H1 (cell line): ENCODE measurements around the gene CCDC92B. TPM values are rescaled to one million over a fixed set of nuclear protein-coding genes. Genes with fewer than 3 reads are reported as not detected.

Source experiments
- EGR1 ChIP-seq: IDR thresholded peaks from 2 replicates; pipeline ENCODE4 v1.6.1; 2011; ENCODE audit warnings: low read depth, low read length, borderline replicate concordance
- NRF1 ChIP-seq: IDR thresholded peaks from 2 replicates; pipeline ENCODE4 v1.6.1; 2011; ENCODE audit warnings: mild to moderate bottlenecking, low read depth, low read length, improper control_type of control experiment
- POU5F1 ChIP-seq: IDR thresholded peaks from 2 replicates; pipeline ENCODE4 v1.6.1; 2011; ENCODE audit warnings: low read depth, mild to moderate bottlenecking, low read length, moderate library complexity
- RAD21 ChIP-seq, 2 experiments: IDR thresholded peaks in 1 of 2; conservative IDR thresholded peaks in 1 of 2; 2 replicates each; pipeline ENCODE4 v1.6.1; 2011; ENCODE audit warnings: low read depth in 2 of 2, low read length in 2 of 2, improper control_type of control experiment in 1 of 2, inconsistent platforms in 1 of 2, mild to moderate bottlenecking in 1 of 2, moderate library complexity in 1 of 2
- SIX5 ChIP-seq: IDR thresholded peaks from 2 replicates; pipeline ENCODE4 v1.6.1; 2011; ENCODE audit warnings: mild to moderate bottlenecking, low read depth, low read length
- SP1 ChIP-seq: IDR thresholded peaks from 2 replicates; pipeline ENCODE4 v1.6.1; 2011; ENCODE audit warnings: low read depth, low read length
- polyA plus RNA-seq, 7 experiments: library from polyadenylated mRNA; depleted of rRNA in 3 of 7; stranded (reverse) in 5 of 7; unstranded in 2 of 7; fragments of >200 nt in 5 of 7; fragments of 200-250 nt in 2 of 7; gene quantifications; 1 replicate in 5 of 7; 2 replicates in 1 of 7; 4 replicates in 1 of 7; pipeline versions ENCODE4 v1.2.1 to v1.2.3, GENCODE V29; 2011 to 2013; ENCODE audit warnings: missing spikeins in 2 of 7, mixed read lengths in 2 of 7
- total RNA-seq: library from RNA; stranded (reverse); fragmentation: NEBNext Ultra II Directional; extraction: Animal tissue kit (Norgen Biotek cat#: 25700); gene quantifications from 2 replicates; pipeline ENCODE4 v1.2.1, GENCODE V29; 2021

Gene CCDC92B
- total and polyA plus RNA-seq, 2 of the 8 experiments (the other 6 are each of a cell fraction or from before 2014, with no cell fraction given), result 5.5 to 12.1 TPM

DNA sequence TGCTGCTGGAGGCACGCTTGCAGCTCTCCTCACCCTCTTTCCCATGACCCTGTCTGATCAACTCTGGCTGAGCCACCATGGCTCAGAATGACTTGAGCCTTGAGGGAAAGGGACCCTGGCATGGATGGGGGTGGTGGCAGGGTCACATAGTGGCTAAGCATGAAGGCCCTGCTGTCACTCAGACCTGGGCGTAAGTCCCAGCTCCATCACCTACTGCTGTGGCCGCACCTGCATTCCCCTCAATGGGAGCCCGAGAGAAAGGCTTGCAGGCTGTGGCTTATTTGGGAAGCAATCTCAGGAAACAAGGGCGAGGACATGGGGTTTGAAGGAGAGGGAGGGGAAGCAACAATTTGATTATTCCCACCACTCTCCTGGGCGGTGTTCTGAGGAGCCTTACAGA, 29.0 kb upstream of the CCDC92B start (continued):
- TF ChIP-seq SIX5 (no peak), RAD21 (IDR thresholded peaks at IDR 0.05 in 1 of 2, conservative IDR thresholded peaks at IDR 0.05 in 1 of 2; ENCODE audit: low read depth in 2 of 2, low read length in 2 of 2) (no peak), SP1 (no peak), POU5F1 (no peak), EGR1 (no peak), NRF1 (no peak)
